Activated T-cell treated with anti-CD3 and anti-CD28 coated beads, Interleukin-2, amount 50 U/mL, for 4 hours (primary cell): ENCODE measurements around the gene CEL. TPM values are rescaled to one million over a fixed set of nuclear protein-coding genes. Genes with fewer than 3 reads are reported as not detected.
"Not testable (repeated sequence)": the region's sequence is repeated elsewhere in the genome, so short reads cannot be mapped to it uniquely, and the experiment has no call there.

Source experiments
- ATAC-seq, 2 donors: fragments of 200-7000 bp; cut with Tn5 transposase; one replicate each; pipeline ENCODE4 v1.10.0; 2021
- DNase-seq: peaks from one replicate; pipeline ENCODE4 v3.0.0-alpha.2; 2020
- H3K27me3 Mint-ChIP-seq: one replicate; pipeline ENCODE4 v1.8.0; 2021; ENCODE audit warnings: low read depth, mixed read lengths
- H3K36me3 Mint-ChIP-seq: one replicate; pipeline ENCODE4 v1.8.0; 2022; ENCODE audit warnings: mixed read lengths; ENCODE audit not compliant: insufficient read depth
- H3K4me1 Mint-ChIP-seq: one replicate; pipeline ENCODE4 v1.8.0; 2021; ENCODE audit warnings: low read depth, mixed read lengths
- H3K4me3 Mint-ChIP-seq: one replicate; pipeline ENCODE4 v1.8.0; 2021; ENCODE audit warnings: mild to moderate bottlenecking, moderate library complexity, mixed read lengths
- H3K9me3 Mint-ChIP-seq: one replicate; pipeline ENCODE4 v1.8.0; 2021; ENCODE audit warnings: mixed read lengths
- total RNA-seq, 3 donors: library from RNA; stranded (reverse); gene quantifications; one replicate each; pipeline ENCODE4 v1.2.1, GENCODE V29; 2021

Gene CEL
- total RNA-seq, 3 donors from 2014 or later: 3.1 to 4.7 (median 3.9) TPM

GRCh38 chr9:133064241-133065069 is 2.7 kb downstream of the CEL start:
- Mint-ChIP-seq H3K27me3 (no peaks in the 10 kb centered on the region), H3K4me1 (peaks cover 13% of the 10 kb centered on the region), H3K4me3 (no peak overlapping the region), H3K9me3 (no peaks in the 10 kb centered on the region), H3K36me3 (no peaks in the 10 kb centered on the region)
- no peak for ATAC-seq
- DNase-seq: no peak

GRCh38 chr9:133065070-133065388 is 3.2 kb downstream of the CEL start:
- no peaks in the 10 kb centered on the region for H3K27me3 Mint-ChIP-seq
- ATAC-seq (no peak), DNase-seq (no peak)
- H3K4me1 Mint-ChIP-seq: peaks cover 8% of the 10 kb centered on the region
- H3K9me3 Mint-ChIP-seq: no peaks in the 10 kb centered on the region
- H3K36me3 Mint-ChIP-seq: no peaks in the 10 kb centered on the region
- H3K4me3 Mint-ChIP-seq: no peak overlapping the region

GRCh38 chr9:133066181-133066983 is 4.6 kb downstream of the CEL start:
- Mint-ChIP-seq H3K9me3 (no peaks in the 10 kb centered on the region), H3K27me3 (no peaks in the 10 kb centered on the region), H3K4me1 (peaks cover 2% of the 10 kb centered on the region), H3K36me3 (no peaks in the 10 kb centered on the region), H3K4me3 (no peak overlapping the region)
- DNase-seq (no peak), ATAC-seq (no peak)

GRCh38 chr9:133067006-133067405 is 5.2 kb downstream of the CEL start:
- Mint-ChIP-seq H3K4me3 (no peak overlapping the region), H3K27me3 (no peaks in the 10 kb centered on the region), H3K36me3 (no peaks in the 10 kb centered on the region), H3K9me3 (no peaks in the 10 kb centered on the region), H3K4me1 (peaks cover 2% of the 10 kb centered on the region)
- DNase-seq (no peak), ATAC-seq (no peak)

GRCh38 chr9:133067813-133068212 is 6.0 kb downstream of the CEL start:
- ATAC-seq (no peak), DNase-seq (no peak)
- no peaks in the 10 kb centered on the region for H3K4me1 Mint-ChIP-seq
- no peaks in the 10 kb centered on the region for H3K9me3 Mint-ChIP-seq
- no peak overlapping the region for H3K4me3 Mint-ChIP-seq
- no peaks in the 10 kb centered on the region for H3K36me3 Mint-ChIP-seq
- no peaks in the 10 kb centered on the region for H3K27me3 Mint-ChIP-seq

GRCh38 chr9:133068431-133068830 is 6.7 kb downstream of the CEL start:
- H3K36me3 Mint-ChIP-seq, ATAC-seq, H3K4me1 Mint-ChIP-seq, H3K27me3 Mint-ChIP-seq, H3K9me3 Mint-ChIP-seq, H3K4me3 Mint-ChIP-seq, DNase-seq: not testable (repeated sequence)

GRCh38 chr9:133070500-133070961 is 8.8 kb downstream of the CEL start:
- DNase-seq: not testable (repeated sequence)

GRCh38 chr9:133070985-133071384 is 9.2 kb downstream of the CEL start:
- H3K4me1 Mint-ChIP-seq, H3K4me3 Mint-ChIP-seq, ATAC-seq, H3K9me3 Mint-ChIP-seq, DNase-seq, H3K36me3 Mint-ChIP-seq, H3K27me3 Mint-ChIP-seq: not testable (repeated sequence)

More at GRCh38 chr9:133070500-133070961, 8.8 kb downstream of the CEL start:
- not testable (repeated sequence) for H3K4me1 Mint-ChIP-seq, H3K4me3 Mint-ChIP-seq, ATAC-seq, H3K36me3 Mint-ChIP-seq, H3K9me3 Mint-ChIP-seq, H3K27me3 Mint-ChIP-seq

- DNase-seq (no peak), ATAC-seq (no peak)
- Mint-ChIP-seq H3K36me3 (no peaks in the 10 kb centered on the region), H3K4me3 (no peak overlapping the region), H3K4me1 (no peaks in the 10 kb centered on the region), H3K9me3 (no peaks in the 10 kb centered on the region), H3K27me3 (no peaks in the 10 kb centered on the region)
Measured at GRCh38 chr9:133071484-133072150, 9.8 kb downstream of the CEL start.

- H3K36me3 Mint-ChIP-seq, ATAC-seq, H3K9me3 Mint-ChIP-seq, H3K4me1 Mint-ChIP-seq, H3K27me3 Mint-ChIP-seq, DNase-seq, H3K4me3 Mint-ChIP-seq: not testable (repeated sequence)
Measured at GRCh38 chr9:133072210-133072609, 10.4 kb downstream of the CEL start.

- Mint-ChIP-seq H3K4me1 (no peaks in the 10 kb centered on the region), H3K9me3 (no peaks in the 10 kb centered on the region), H3K4me3 (no peak overlapping the region), H3K36me3 (no peaks in the 10 kb centered on the region), H3K27me3 (no peaks in the 10 kb centered on the region)
- no peak for DNase-seq
- ATAC-seq: no peak
Measured at GRCh38 chr9:133073086-133074014, 11.6 kb downstream of the CEL start.

- no peaks in the 10 kb centered on the region for H3K4me1 Mint-ChIP-seq
- H3K27me3 Mint-ChIP-seq: no peaks in the 10 kb centered on the region
- H3K4me3 Mint-ChIP-seq: no peak overlapping the region
- ATAC-seq: no peak
- H3K9me3 Mint-ChIP-seq: no peaks in the 10 kb centered on the region
- no peaks in the 10 kb centered on the region for H3K36me3 Mint-ChIP-seq
- DNase-seq: no peak
Measured at GRCh38 chr9:133074111-133074651, 12.4 kb downstream of the CEL start.

- Mint-ChIP-seq H3K4me3 (no peak overlapping the region), H3K4me1 (no peaks in the 10 kb centered on the region), H3K36me3 (no peaks in the 10 kb centered on the region), H3K9me3 (no peaks in the 10 kb centered on the region), H3K27me3 (no peaks in the 10 kb centered on the region)
- no peak for ATAC-seq
- DNase-seq: no peak
Measured at GRCh38 chr9:133075925-133076630, 14.3 kb downstream of the CEL start.
